ENCODE results near the gene MSANTD2.

- no peak for TF ChIP-seq CTCF (IDR thresholded peaks at IDR 0.05)
- TF ChIP-seq POLR2A (IDR thresholded peaks at IDR 0.05): no peak
Measured at GRCh38 chr11:124791626-124792341, 8.4 kb downstream of the MSANTD2 start.

Measured in esophagus squamous epithelium (tissue), 4 donors.